ENCODE measurements around the gene USP40. TPM values are rescaled to one million over a fixed set of nuclear protein-coding genes. Genes with fewer than 3 reads are reported as not detected.

Gene USP40
- total and polyA plus RNA-seq, 2 donors (not counting 1 experiment from before 2014, with no cell fraction given): 19.8 to 37.0 TPM

GRCh38 chr2:233531955-233532354, 34.6 kb downstream of the USP40 start:
- no peak overlapping the region for H3K9ac ChIP-seq (ENCODE audit: low read length)
- Mint-ChIP-seq H3K27ac (no peak overlapping the region), H3K27me3 (no peaks in the 10 kb centered on the region), H3K9me3 (ENCODE audit: insufficient read depth) (no peaks in the 10 kb centered on the region), H3K4me1 (peaks cover 2% of the 10 kb centered on the region), H3K4me3 (no peak overlapping the region)
- CTCF ChIA-PET: no interaction called here
- no peak overlapping the region for H3K4me3 ChIP-seq (ENCODE audit: control extremely low read depth in 1 of 5, extremely low read depth in 1 of 5, insufficient read depth in 1 of 5, low read depth in 2 of 5, low read length in 4 of 5)
- H3K27me3 ChIP-seq (replicated peaks in 1 of 4; ENCODE audit: control extremely low read depth in 1 of 4, control insufficient read depth in 3 of 4, insufficient read depth in 4 of 4, low read length in 3 of 4): no peaks in the 10 kb centered on the region
- no peak overlapping the region for H3K27ac ChIP-seq (ENCODE audit: low read length in 2 of 2)
- peaks cover 0 to 2% of the 10 kb centered on the region in 2 experiments for H3K36me3 ChIP-seq (replicated peaks in 1 of 2; ENCODE audit: control extremely low read depth in 1 of 2, control insufficient read depth in 1 of 2, extremely low read depth in 1 of 2, insufficient read depth in 2 of 2, low read length in 1 of 2)
- no peak overlapping the region for H2AFZ ChIP-seq (ENCODE audit: insufficient read depth, low read depth, low read length, poor library complexity, severe bottlenecking)
- WGBS (ENCODE audit: insufficient coverage): over 99% methylated on average over 6 of the region's 6 CpGs
- intact Hi-C loops (cut with micrococcal nuclease): no loop called here
- POLR2A ChIA-PET: no interaction called here
- no peak for DNase-seq
- H4K20me1 ChIP-seq (ENCODE audit: control insufficient read depth, insufficient read depth, low read length, poor library complexity, severe bottlenecking): no peaks in the 10 kb centered on the region
- no peaks in the 10 kb centered on the region for H3K79me2 ChIP-seq (ENCODE audit: control insufficient read depth, insufficient read depth, low read length)
- no peak for ATAC-seq (ENCODE audit: low read depth)
- no peak for TF ChIP-seq EZH2 (IDR thresholded peaks at IDR 0.05; ENCODE audit: borderline replicate concordance, insufficient read depth, low read depth, low read length, poor library complexity, severe bottlenecking)
- TF ChIP-seq CTCF (IDR thresholded peaks at IDR 0.05): no peak
- H3K4me1 ChIP-seq (ENCODE audit: control insufficient read depth in 2 of 2, insufficient read depth in 2 of 2, low read length in 2 of 2): no peaks in the 10 kb centered on the region
- H3K4me2 ChIP-seq (replicated peaks; ENCODE audit: low read depth, low read length, poor library complexity, severe bottlenecking): no peak overlapping the region
- H3K9me3 ChIP-seq (ENCODE audit: control extremely low read depth in 1 of 3, control insufficient read depth in 2 of 3, insufficient read depth in 1 of 3, low read length in 2 of 3): no peaks in the 10 kb centered on the region

GRCh38 chr2:233530381-233530780, 36.2 kb downstream of the USP40 start:
- Mint-ChIP-seq H3K4me3 (no peak overlapping the region), H3K9me3 (ENCODE audit: insufficient read depth) (no peaks in the 10 kb centered on the region), H3K4me1 (peaks cover 2% of the 10 kb centered on the region), H3K27me3 (no peaks in the 10 kb centered on the region), H3K27ac (no peak overlapping the region)
- Histone ChIP-seq H3K27ac (ENCODE audit: low read length in 2 of 2) (no peak overlapping the region), H3K4me1 (ENCODE audit: control insufficient read depth in 2 of 2, insufficient read depth in 2 of 2, low read length in 2 of 2) (no peaks in the 10 kb centered on the region), H4K20me1 (ENCODE audit: control insufficient read depth, insufficient read depth, low read length, poor library complexity, severe bottlenecking) (no peaks in the 10 kb centered on the region), H3K36me3 (replicated peaks in 1 of 2; ENCODE audit: control extremely low read depth in 1 of 2, control insufficient read depth in 1 of 2, extremely low read depth in 1 of 2, insufficient read depth in 2 of 2, low read length in 1 of 2) (peaks cover 0 to under 1% of the 10 kb centered on the region in 2 experiments), H3K27me3 (replicated peaks in 1 of 4; ENCODE audit: control extremely low read depth in 1 of 4, control insufficient read depth in 3 of 4, insufficient read depth in 4 of 4, low read length in 3 of 4) (no peaks in the 10 kb centered on the region), H2AFZ (ENCODE audit: insufficient read depth, low read depth, low read length, poor library complexity, severe bottlenecking) (no peak overlapping the region), H3K4me3 (ENCODE audit: control extremely low read depth in 1 of 5, extremely low read depth in 1 of 5, insufficient read depth in 1 of 5, low read depth in 2 of 5, low read length in 4 of 5) (no peak overlapping the region), H3K4me2 (replicated peaks; ENCODE audit: low read depth, low read length, poor library complexity, severe bottlenecking) (no peak overlapping the region), H3K79me2 (ENCODE audit: control insufficient read depth, insufficient read depth, low read length) (no peaks in the 10 kb centered on the region), H3K9ac (ENCODE audit: low read length) (no peak overlapping the region), H3K9me3 (ENCODE audit: control extremely low read depth in 1 of 3, control insufficient read depth in 2 of 3, insufficient read depth in 1 of 3, low read length in 2 of 3) (no peaks in the 10 kb centered on the region)
- ChIA-PET POLR2A (no interaction called here), CTCF (no interaction called here)
- intact Hi-C loops (cut with micrococcal nuclease): no loop called here
- ATAC-seq (ENCODE audit: low read depth) (no peak), DNase-seq (no peak)
- WGBS (ENCODE audit: insufficient coverage): no CpG with 5 or more reads among the region's 1 CpG
- TF ChIP-seq CTCF (IDR thresholded peaks at IDR 0.05): no peak
- no peak for TF ChIP-seq EZH2 (IDR thresholded peaks at IDR 0.05; ENCODE audit: borderline replicate concordance, insufficient read depth, low read depth, low read length, poor library complexity, severe bottlenecking)

All from B cell (primary cell).